HCT116 (cell line): ENCODE measurements around the gene IGSF23. TPM values are rescaled to one million over a fixed set of nuclear protein-coding genes. Genes with fewer than 3 reads are reported as not detected.

Experiments used
- ATAC-seq: fragments of 200-7000 bp; cut with Tn5 transposase; 2 replicates; pipeline ENCODE4 v1.9.1; 2020; ENCODE audit warnings: mild to moderate bottlenecking, moderate library complexity
- BruUV-seq: library from RNA; stranded (reverse); fragments of 400-500 nt; replicated peaks from 2 replicates; lab custom pipeline; 2021; lab: Mats Ljungman, UMichigan
- CTCF ChIA-PET: fragments of 300-600 bp; sonication (Branson Sonifier 250); formaldehyde crosslinking; loops from one replicate; lab custom pipeline; 2021; ENCODE audit warnings: antibody characterized with exemption; lab: Charles Lee
- POLR2A ChIA-PET: fragments of 300-600, 350-600 bp; sonication (Branson Sonifier 250); formaldehyde crosslinking; loops from one replicate; lab custom pipeline; 2021; ENCODE audit warnings: antibody characterized with exemption; lab: Charles Lee
- RAD21 ChIA-PET, 2 experiments: fragments of 300-600 bp; sonication (Branson Sonifier 250); formaldehyde crosslinking; loops; one replicate each; lab custom pipeline; 2023; ENCODE audit warnings: low total read pairs in 2 of 2; ENCODE audit not compliant: uncharacterized antibody in 2 of 2, unreplicated experiment in 2 of 2, low non-redundant PET in 1 of 2; lab: Charles Lee
- DNase-seq: peaks from one replicate; pipeline ENCODE4 v3.0.0-alpha.2; 2010; ENCODE audit warnings: low read depth, low spot score
- H2AFZ ChIP-seq: fragments of 200-600 bp; shearing (Covaris generic), sonication (generic); 2 replicates; pipeline ENCODE4 v1.6.1; 2017; ENCODE audit warnings: low read depth, mixed run types, mixed read lengths, antibody characterized with exemption, low read length; ENCODE audit not compliant: poor library complexity, severe bottlenecking
- H3K27ac ChIP-seq: 2 replicates; pipeline ENCODE4 v1.5.1; 2012; ENCODE audit warnings: low read depth, low read length
- H3K27me3 ChIP-seq: fragments of 200-600 bp; sonication (generic); 2 replicates; pipeline ENCODE4 v1.6.1; 2016; ENCODE audit warnings: mixed run types, low read length, mixed read lengths; ENCODE audit not compliant: insufficient read depth
- H3K36me3 ChIP-seq, 2 experiments: fragments of 200-500 bp in 1 of 2; fragments of 200-600 bp in 1 of 2; sonication (Bioruptor generic) in 1 of 2; sonication (generic) in 1 of 2; 2 replicates each; pipeline versions ENCODE4 v1.5.1 to v1.6.1; 2014 to 2016; ENCODE audit warnings: low read length in 2 of 2, inconsistent platforms in 1 of 2, mixed read lengths in 1 of 2, mixed run types in 1 of 2; ENCODE audit not compliant: insufficient read depth in 2 of 2, control insufficient read depth in 1 of 2
- H3K4me1 ChIP-seq, 2 experiments: fragments of 200-600 bp in 1 of 2; sonication (generic) in 1 of 2; 2 replicates each; pipeline versions ENCODE4 v1.5.1 to v1.6.1; 2012 to 2017; ENCODE audit warnings: low read length in 2 of 2, inconsistent platforms in 1 of 2, mild to moderate bottlenecking in 1 of 2, mixed read lengths in 1 of 2, mixed run types in 1 of 2, moderate library complexity in 1 of 2; ENCODE audit not compliant: insufficient read depth in 2 of 2, control insufficient read depth in 1 of 2
- H3K4me2 ChIP-seq: fragments of 200-600 bp; sonication (generic); 2 replicates; pipeline ENCODE4 v1.6.1; 2017; ENCODE audit warnings: mixed run types, low read length, mixed read lengths
- H3K4me3 ChIP-seq, 2 experiments: fragments of 200-600 bp in 1 of 2; sonication (generic) in 1 of 2; replicated peaks in 1 of 2; 2 replicates each; pipeline ENCODE4 v1.5.1; 2011 to 2016; ENCODE audit warnings: low read length in 2 of 2, control low read depth in 1 of 2, low read depth in 1 of 2, mild to moderate bottlenecking in 1 of 2, mixed read lengths in 1 of 2, mixed run types in 1 of 2
- H3K79me2 ChIP-seq: fragments of 200-600 bp; sonication (generic); 2 replicates; pipeline ENCODE4 v1.6.1; 2017; ENCODE audit warnings: mild to moderate bottlenecking, mixed run types, low read length, moderate library complexity, mixed read lengths; ENCODE audit not compliant: insufficient read depth
- H3K9ac ChIP-seq: fragments of 200-600 bp; sonication (generic); 2 replicates; pipeline ENCODE4 v1.6.1; 2016; ENCODE audit warnings: low read length, mixed read lengths
- H3K9me2 ChIP-seq: fragments of 200-600 bp; sonication (generic), shearing (Covaris generic); 2 replicates; pipeline ENCODE4 v1.6.1; 2017; ENCODE audit warnings: mixed run types, mild to moderate bottlenecking, moderate library complexity; ENCODE audit not compliant: insufficient read depth
- H3K9me3 ChIP-seq, 2 experiments: fragments of 200-500 bp in 1 of 2; fragments of 200-600 bp in 1 of 2; sonication (Bioruptor generic) in 1 of 2; sonication (generic) in 1 of 2; 2 replicates each; pipeline ENCODE4 v1.6.1; 2014 to 2017; ENCODE audit warnings: low read length in 2 of 2, mixed read lengths in 2 of 2, inconsistent platforms in 1 of 2, low read depth in 1 of 2, mild to moderate bottlenecking in 1 of 2, mixed run types in 1 of 2, moderate library complexity in 1 of 2; ENCODE audit not compliant: control insufficient read depth in 1 of 2, insufficient read depth in 1 of 2
- H4K20me1 ChIP-seq: fragments of 200-600 bp; sonication (generic), shearing (Covaris generic); 2 replicates; pipeline ENCODE4 v1.6.1; 2017; ENCODE audit warnings: mixed run types, mild to moderate bottlenecking, moderate library complexity; ENCODE audit not compliant: insufficient read depth
- ATF3 ChIP-seq: IDR thresholded peaks from 2 replicates; pipeline ENCODE4 v1.6.1; 2012
- FOSL1 ChIP-seq: IDR thresholded peaks from 2 replicates; pipeline ENCODE4 v1.6.1; 2012; ENCODE audit warnings: low read depth
- POLR2A ChIP-seq: IDR thresholded peaks from 2 replicates; pipeline ENCODE4 v1.7.0; 2011; ENCODE audit warnings: borderline replicate concordance; ENCODE audit not compliant: insufficient read depth, insufficient read length; ENCODE audit errors: extremely low read depth
- REST ChIP-seq: IDR thresholded peaks from 2 replicates; pipeline ENCODE4 v1.6.1; 2012; ENCODE audit warnings: low read depth
- SP1 ChIP-seq: IDR thresholded peaks from 2 replicates; pipeline ENCODE4 v1.6.1; 2012; ENCODE audit warnings: low read depth
- TCF7L2 ChIP-seq: IDR thresholded peaks from 2 replicates; pipeline ENCODE4 v1.7.0; 2011; ENCODE audit warnings: borderline replicate concordance, inconsistent platforms; ENCODE audit not compliant: insufficient read depth, insufficient read length; ENCODE audit errors: extremely low read depth
- ZBTB33 ChIP-seq: IDR thresholded peaks from 2 replicates; pipeline ENCODE4 v1.6.1; 2011; ENCODE audit warnings: mild to moderate bottlenecking, low read length, moderate library complexity; ENCODE audit not compliant: insufficient replicate concordance; ENCODE audit errors: extremely low read depth
- ZNF274 ChIP-seq: fragments of 200-500 bp; sonication (Bioruptor generic); IDR thresholded peaks from 2 replicates; pipeline ENCODE4 v1.6.1; 2014; ENCODE audit warnings: mild to moderate bottlenecking, low read depth, low read length, inconsistent platforms
- intact Hi-C: fragments of 100-400 bp; cut with micrococcal nuclease; formaldehyde crosslinking; loops from 2 replicates; pipeline ENCODE4 v1.10.0; 2022
- total RNA-seq: library from RNA; stranded (reverse); gene quantifications from one replicate; pipeline ENCODE4 v1.2.1, GENCODE V29; 2021; ENCODE audit not compliant: unreplicated experiment
- TF ChIP-seq, protein P1 (sequence below), 3 experiments: fragments of 200-600 bp in 1 of 3; sonication (generic) in 1 of 3; IDR thresholded peaks in 2 of 3; conservative IDR thresholded peaks in 1 of 3; 2 replicates each; pipeline ENCODE4 v1.5.1; 2012 to 2017; ENCODE audit warnings: low read depth in 2 of 3, low read length in 2 of 3, antibody characterized with exemption in 1 of 3, borderline replicate concordance in 1 of 3, control low read depth in 1 of 3, mild to moderate bottlenecking in 1 of 3, mixed read lengths in 1 of 3, mixed run types in 1 of 3, moderate library complexity in 1 of 3; ENCODE audit not compliant: insufficient read depth in 1 of 3

Gene IGSF23
- total RNA-seq, 1 experiment from 2014 or later = not detected

DNA sequence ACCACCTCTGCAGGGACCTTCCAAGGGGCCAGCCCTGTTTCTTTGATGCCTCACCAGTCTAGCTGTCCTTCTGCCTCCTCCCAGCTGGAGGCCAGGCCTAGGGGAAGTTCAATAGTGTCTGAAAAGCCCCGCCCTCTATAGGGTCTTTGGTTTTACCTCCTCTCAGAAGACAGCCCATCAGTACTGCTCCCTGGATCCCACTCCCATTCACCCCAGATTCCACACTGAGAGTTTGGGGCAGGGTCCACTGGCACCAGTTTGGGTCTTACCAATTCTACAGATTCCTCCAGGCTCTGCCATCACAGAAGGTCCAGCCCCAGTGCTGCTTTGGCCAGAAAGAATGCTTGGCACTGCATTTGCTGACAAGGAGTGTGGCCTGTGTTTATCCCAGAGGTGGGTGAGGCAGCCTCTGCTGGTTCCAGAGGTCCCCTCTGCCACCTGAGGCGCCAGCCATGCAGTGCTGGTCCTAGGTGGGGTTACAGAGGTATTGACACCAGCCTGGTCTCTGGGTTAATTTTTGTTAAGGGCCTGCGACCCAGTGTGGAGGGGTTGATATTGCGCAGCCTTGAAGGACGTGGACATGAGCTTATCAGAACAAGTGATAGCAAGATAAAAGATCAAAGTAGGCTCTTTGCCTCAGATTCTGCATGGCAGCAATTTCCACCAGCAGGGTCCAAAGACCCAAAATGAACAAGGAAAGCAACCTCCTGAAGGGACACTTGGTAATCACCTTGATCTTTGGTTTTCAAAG is 41.4 kb upstream of the IGSF23 start:
- POLR2A ChIA-PET = no interaction called here
- RAD21 ChIA-PET = interaction anchor here (1.5 to 1.6 kb wide), 4 partner anchors 85 to 199 kb away, joined by 6 to 9 read pairs (median 6); no protein-coding TSS in a partner anchor
- H4K20me1 ChIP-seq = no peaks in the 10 kb centered on the region
- DNase-seq (no peak), ATAC-seq (no peak)
- no peak overlapping the region for H2AFZ ChIP-seq
- TF ChIP-seq TCF7L2 = no peak
- no peaks in the 10 kb centered on the region for H3K9me3 ChIP-seq
- H3K79me2 ChIP-seq = no peaks in the 10 kb centered on the region
- intact Hi-C loops = loop anchor here (1.0 to 5.0 kb wide), 2 partner anchors 236 to 270 kb away; no protein-coding TSS in a partner anchor
- H3K36me3 ChIP-seq = no peaks in the 10 kb centered on the region
- no peak overlapping the region for H3K9ac ChIP-seq
- no TSS peak for BruUV-seq
- no peaks in the 10 kb centered on the region for H3K27me3 ChIP-seq
- no peak overlapping the region for H3K4me2 ChIP-seq
- peaks cover 0 to under 1% of the 10 kb centered on the region in 2 experiments; a peak in 1 of 4 replicates for H3K4me1 ChIP-seq
- no peak overlapping the region for H3K27ac ChIP-seq
- CTCF ChIA-PET = interaction anchor here (1.6 to 2.4 kb wide), 4 partner anchors 11 to 119 kb away, joined by 8 to 23 read pairs (median 15); no protein-coding TSS in a partner anchor
- H3K9me2 ChIP-seq = no peaks in the 10 kb centered on the region
- H3K4me3 ChIP-seq = no peak overlapping the region

DNA sequence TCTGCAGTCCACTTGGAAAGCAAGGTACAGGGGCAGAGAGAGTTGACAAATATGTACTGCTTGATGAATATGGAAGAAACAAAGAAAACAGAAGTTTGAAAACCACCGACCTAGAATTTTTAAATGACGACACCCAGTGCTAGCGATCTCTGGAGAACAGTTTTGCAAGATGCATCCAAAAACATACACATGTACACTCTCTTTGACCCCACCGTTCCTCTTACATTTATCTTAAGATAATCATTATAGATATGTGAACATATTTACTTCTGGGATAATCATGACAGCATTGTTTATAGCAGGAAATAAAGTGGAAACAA is 40.8 kb upstream of the IGSF23 start:
- H3K9me2 ChIP-seq = no peaks in the 10 kb centered on the region
- H3K4me3 ChIP-seq = no peak overlapping the region
- H4K20me1 ChIP-seq = no peaks in the 10 kb centered on the region
- no peaks in the 10 kb centered on the region for H3K27me3 ChIP-seq
- DNase-seq (no peak), ATAC-seq (no peak)
- H3K79me2 ChIP-seq = no peaks in the 10 kb centered on the region
- no peak overlapping the region for H3K4me2 ChIP-seq
- no peaks in the 10 kb centered on the region for H3K9me3 ChIP-seq
- POLR2A ChIA-PET = no interaction called here
- H3K36me3 ChIP-seq = no peaks in the 10 kb centered on the region
- RAD21 ChIA-PET = no interaction called here
- BruUV-seq = no TSS peak
- H3K27ac ChIP-seq = no peak overlapping the region
- H3K9ac ChIP-seq = no peak overlapping the region
- H3K4me1 ChIP-seq = peaks cover 0 to 3% of the 10 kb centered on the region in 2 experiments; a peak in 1 of 4 replicates
- CTCF ChIA-PET = no interaction called here
- intact Hi-C loops = loop anchor here (5.0 kb wide), 1 partner anchor 270 kb away; no protein-coding TSS in a partner anchor
- no peak overlapping the region for H2AFZ ChIP-seq
- TF ChIP-seq FOSL1 = no peak
- no peak for TF ChIP-seq REST
- TF ChIP-seq ATF3 = no peak
- TF ChIP-seq, protein P1, sequence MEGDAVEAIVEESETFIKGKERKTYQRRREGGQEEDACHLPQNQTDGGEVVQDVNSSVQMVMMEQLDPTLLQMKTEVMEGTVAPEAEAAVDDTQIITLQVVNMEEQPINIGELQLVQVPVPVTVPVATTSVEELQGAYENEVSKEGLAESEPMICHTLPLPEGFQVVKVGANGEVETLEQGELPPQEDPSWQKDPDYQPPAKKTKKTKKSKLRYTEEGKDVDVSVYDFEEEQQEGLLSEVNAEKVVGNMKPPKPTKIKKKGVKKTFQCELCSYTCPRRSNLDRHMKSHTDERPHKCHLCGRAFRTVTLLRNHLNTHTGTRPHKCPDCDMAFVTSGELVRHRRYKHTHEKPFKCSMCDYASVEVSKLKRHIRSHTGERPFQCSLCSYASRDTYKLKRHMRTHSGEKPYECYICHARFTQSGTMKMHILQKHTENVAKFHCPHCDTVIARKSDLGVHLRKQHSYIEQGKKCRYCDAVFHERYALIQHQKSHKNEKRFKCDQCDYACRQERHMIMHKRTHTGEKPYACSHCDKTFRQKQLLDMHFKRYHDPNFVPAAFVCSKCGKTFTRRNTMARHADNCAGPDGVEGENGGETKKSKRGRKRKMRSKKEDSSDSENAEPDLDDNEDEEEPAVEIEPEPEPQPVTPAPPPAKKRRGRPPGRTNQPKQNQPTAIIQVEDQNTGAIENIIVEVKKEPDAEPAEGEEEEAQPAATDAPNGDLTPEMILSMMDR (IDR thresholded peaks at IDR 0.05 in 2 of 3, conservative IDR thresholded peaks at IDR 0.05 in 1 of 3; ENCODE audit: borderline replicate concordance in 1 of 3, insufficient read depth in 1 of 3, low read depth in 2 of 3, low read length in 2 of 3) = no peak
- no peak for TF ChIP-seq SP1
- no peak for TF ChIP-seq ZBTB33
- TF ChIP-seq POLR2A = no peak
- TF ChIP-seq ZNF274 = no peak
